GM19372 (cell line): ENCODE results near the gene TOMM6.

Source experiments
- ATAC-seq: cut with Tn5 transposase; IDR thresholded peaks from one replicate; pipeline ENCODE4 v1.9.1; 2021; ENCODE audit warnings: mild to moderate bottlenecking, low read depth, moderate library complexity; ENCODE audit not compliant: unreplicated experiment

TOMM6 gene

GRCh38 chr6:41787219-41787917 lies at the start of gene TOMM6:
TSS of gene TOMM6 (plus strand) at chr6:41787694. CDS start at chr6:41787698, 4 bp downstream.
- peak; percentile 78 for ATAC-seq

GRCh38 chr6:41739041-41739440 lies 48.5 kb upstream of the TOMM6 start:
- no peak for ATAC-seq

- no peak for ATAC-seq
These were observed 46.9 kb upstream of the TOMM6 start for GRCh38 chr6:41740366-41741162.

- no peak for ATAC-seq
These were observed 45.6 kb upstream of the TOMM6 start for GRCh38 chr6:41741625-41742490.

- no peak for ATAC-seq
These were observed 43.9 kb upstream of the TOMM6 start for GRCh38 chr6:41743406-41744235.

GRCh38 chr6:41744236-41744787 lies 43.2 kb upstream of the TOMM6 start:
- no peak for ATAC-seq

- ATAC-seq = no peak
These were observed 41.4 kb upstream of the TOMM6 start for GRCh38 chr6:41746107-41746506.

GRCh38 chr6:41747256-41748101 lies 40.0 kb upstream of the TOMM6 start, which contains the start of gene PGC:
TSS of gene PGC (minus strand) at chr6:41747397. CDS start at chr6:41747334, 63 bp downstream.
- no peak for ATAC-seq

GRCh38 chr6:41748102-41748477 lies 39.4 kb upstream of the TOMM6 start:
- no peak for ATAC-seq

- no peak for ATAC-seq
These were observed 39.0 kb upstream of the TOMM6 start for GRCh38 chr6:41748542-41748941.

- ATAC-seq = no peak
These were observed 37.1 kb upstream of the TOMM6 start for GRCh38 chr6:41750374-41750773.

- no peak for ATAC-seq
These were observed 31.6 kb upstream of the TOMM6 start for GRCh38 chr6:41755895-41756294.

GRCh38 chr6:41756354-41756753 lies 31.1 kb upstream of the TOMM6 start:
- ATAC-seq = no peak

- no peak for ATAC-seq
These were observed 30.2 kb upstream of the TOMM6 start for GRCh38 chr6:41757271-41757670.

GRCh38 chr6:41757931-41758640 lies 29.4 kb upstream of the TOMM6 start:
- ATAC-seq = no peak

- no peak for ATAC-seq
These were observed 28.9 kb upstream of the TOMM6 start for GRCh38 chr6:41758641-41759035.

- ATAC-seq = no peak
These were observed 28.2 kb upstream of the TOMM6 start for GRCh38 chr6:41759106-41759904.
